ENCODE measurements around the gene R3HDM2.

DNA sequence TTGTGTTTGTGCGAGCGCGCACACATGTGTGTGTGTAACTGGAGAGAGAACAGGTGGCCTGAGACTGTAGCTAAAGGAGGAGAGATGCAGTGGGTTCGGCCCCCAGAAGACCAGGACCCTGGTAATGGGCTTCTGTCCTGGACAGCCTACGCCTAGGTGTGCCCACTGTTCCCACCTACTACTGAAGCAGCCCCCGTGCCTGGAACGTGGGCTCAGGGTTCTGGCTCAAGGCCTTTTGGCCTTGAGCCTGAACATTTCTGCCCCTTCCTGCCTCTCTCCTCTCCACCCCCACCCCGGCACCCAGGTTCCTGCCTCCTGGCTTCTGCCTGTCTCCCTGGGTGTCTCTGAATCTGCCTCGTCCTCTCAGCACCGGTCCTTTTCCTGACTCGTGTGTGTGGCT lies 215.8 kb downstream of the R3HDM2 start:
- TF ChIP-seq, protein P1, sequence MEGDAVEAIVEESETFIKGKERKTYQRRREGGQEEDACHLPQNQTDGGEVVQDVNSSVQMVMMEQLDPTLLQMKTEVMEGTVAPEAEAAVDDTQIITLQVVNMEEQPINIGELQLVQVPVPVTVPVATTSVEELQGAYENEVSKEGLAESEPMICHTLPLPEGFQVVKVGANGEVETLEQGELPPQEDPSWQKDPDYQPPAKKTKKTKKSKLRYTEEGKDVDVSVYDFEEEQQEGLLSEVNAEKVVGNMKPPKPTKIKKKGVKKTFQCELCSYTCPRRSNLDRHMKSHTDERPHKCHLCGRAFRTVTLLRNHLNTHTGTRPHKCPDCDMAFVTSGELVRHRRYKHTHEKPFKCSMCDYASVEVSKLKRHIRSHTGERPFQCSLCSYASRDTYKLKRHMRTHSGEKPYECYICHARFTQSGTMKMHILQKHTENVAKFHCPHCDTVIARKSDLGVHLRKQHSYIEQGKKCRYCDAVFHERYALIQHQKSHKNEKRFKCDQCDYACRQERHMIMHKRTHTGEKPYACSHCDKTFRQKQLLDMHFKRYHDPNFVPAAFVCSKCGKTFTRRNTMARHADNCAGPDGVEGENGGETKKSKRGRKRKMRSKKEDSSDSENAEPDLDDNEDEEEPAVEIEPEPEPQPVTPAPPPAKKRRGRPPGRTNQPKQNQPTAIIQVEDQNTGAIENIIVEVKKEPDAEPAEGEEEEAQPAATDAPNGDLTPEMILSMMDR (IDR thresholded peaks at IDR 0.05), result no peak
- TF ChIP-seq POLR2A (IDR thresholded peaks at IDR 0.05), result no peak
